HG03520 (cell line): Measurements from ENCODE around the gene NDEL1.

ENCODE experiments used
- ATAC-seq: cut with Tn5 transposase; IDR thresholded peaks from one replicate; pipeline ENCODE4 v1.9.1; 2021; ENCODE audit warnings: mild to moderate bottlenecking, moderate library complexity; ENCODE audit not compliant: unreplicated experiment

NDEL1 gene

GRCh38 chr17:8413328-8413727 is 22.4 kb upstream of the NDEL1 start:
- ATAC-seq, result no peak

DNA sequence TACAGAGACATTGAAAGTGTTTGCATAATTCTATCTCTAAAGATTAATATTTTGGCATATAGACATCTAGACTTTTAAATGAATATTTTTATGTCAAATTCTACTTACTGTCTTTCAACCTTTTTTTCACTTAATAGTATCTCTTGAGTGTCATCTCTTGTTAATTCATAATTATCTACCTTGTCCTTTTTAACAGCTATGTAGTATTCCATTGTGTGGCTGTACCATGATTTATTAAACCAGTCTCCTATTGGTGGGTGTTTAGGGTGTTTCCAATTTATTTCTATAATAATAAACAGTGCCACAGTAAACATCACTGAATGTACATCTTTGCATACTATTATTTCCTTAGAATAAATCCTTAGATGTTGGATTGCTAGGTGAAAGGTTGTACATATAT is 21.7 kb upstream of the NDEL1 start:
- ATAC-seq, result no peak

DNA sequence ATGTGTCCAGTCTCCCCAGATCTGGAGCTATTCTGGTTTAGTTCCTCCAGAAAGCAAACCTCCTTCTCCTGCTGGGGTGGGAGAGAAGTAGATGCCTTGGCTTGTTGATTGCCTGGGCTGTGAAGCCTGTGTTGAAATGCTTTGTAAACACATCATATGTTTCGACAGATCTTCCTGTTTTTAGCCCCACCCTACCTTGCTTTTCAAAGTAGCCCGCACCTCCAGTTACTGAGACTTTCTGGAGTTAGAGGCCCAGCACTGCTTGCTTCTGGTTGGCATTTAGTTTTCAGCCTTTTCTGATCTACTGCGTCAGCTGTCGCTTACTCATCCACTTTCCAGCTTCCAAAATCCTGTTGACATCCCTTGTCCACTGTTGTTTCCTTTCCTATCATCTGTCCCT is 17.9 kb upstream of the NDEL1 start:
- ATAC-seq, result no peak

DNA sequence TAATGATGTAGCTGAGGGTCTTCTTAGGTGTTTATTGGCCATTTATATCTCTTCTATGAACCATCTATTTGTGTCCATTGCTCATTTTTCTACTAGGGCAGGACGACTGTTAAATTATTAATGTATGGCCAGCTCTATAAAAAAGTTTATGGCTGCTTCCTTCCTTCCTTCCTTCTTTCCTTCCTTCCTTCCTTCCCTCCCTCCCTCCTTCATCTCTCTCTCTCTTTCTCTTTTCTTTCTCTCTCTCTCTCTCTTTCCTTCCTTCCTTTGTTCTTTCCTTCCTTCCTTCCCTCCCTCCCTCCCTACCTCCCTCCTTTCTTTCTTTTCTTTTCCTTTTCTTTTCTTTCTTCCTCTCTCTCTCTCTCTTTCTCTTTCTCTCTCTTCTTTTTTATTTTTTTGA is 17.2 kb upstream of the NDEL1 start:
- no peak for ATAC-seq

DNA sequence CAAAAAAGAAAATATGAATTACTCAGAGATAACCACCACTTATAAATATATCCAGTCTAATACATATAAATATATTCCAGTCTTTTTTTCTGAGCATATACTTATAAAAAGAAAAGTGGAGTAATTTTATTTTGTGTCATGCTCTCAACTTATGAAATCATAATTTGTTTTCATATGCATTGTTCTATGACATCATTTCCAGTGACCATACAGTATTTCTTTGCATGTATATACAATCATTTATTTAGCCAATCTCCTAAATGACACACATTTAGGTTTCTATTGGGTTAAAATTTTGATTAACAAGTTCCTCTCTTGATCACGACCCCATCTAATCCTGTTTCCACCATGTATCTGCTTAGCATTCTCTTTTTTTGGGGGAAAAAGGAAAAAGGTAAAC is 16.4 kb upstream of the NDEL1 start:
- no peak for ATAC-seq

- no peak for ATAC-seq
These were observed 15.4 kb upstream of the NDEL1 start for GRCh38 chr17:8420041-8420934.

- no peak for ATAC-seq
These were observed 14.1 kb upstream of the NDEL1 start for GRCh38 chr17:8421571-8421970.

GRCh38 chr17:8426094-8426720 is 9.5 kb upstream of the NDEL1 start:
- no peak for ATAC-seq

GRCh38 chr17:8426802-8427201 is 8.9 kb upstream of the NDEL1 start:
- no peak for ATAC-seq

- no peak for ATAC-seq
These were observed 4.7 kb upstream of the NDEL1 start for GRCh38 chr17:8430966-8431365.

- peak; percentile 41 for ATAC-seq
These were observed 622 bp downstream of the NDEL1 start for GRCh38 chr17:8436169-8436843.

- ATAC-seq, result no peak
These were observed 1.1 kb downstream of the NDEL1 start for GRCh38 chr17:8436844-8437171.

GRCh38 chr17:8438441-8438840 is 2.8 kb downstream of the NDEL1 start:
- no peak for ATAC-seq

DNA sequence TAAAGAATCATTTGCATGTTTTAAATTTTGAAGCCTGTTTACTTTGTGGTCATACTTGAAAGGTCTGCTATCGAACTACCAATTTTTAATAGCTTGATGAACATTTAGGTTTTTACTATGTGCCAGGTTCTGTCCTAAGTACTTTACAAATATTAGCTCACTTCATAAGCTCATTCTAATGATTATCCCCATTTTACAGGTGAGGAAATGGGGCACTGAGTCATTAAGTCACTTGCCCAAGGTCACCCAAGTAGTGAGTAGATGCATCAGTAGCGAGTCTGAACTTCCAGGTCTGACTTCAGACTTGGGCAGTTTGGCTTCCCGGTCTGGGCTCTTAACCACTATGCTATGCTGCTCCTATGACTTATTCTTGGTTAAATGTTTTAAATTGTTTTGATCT is 4.0 kb downstream of the NDEL1 start:
- ATAC-seq, result no peak

DNA sequence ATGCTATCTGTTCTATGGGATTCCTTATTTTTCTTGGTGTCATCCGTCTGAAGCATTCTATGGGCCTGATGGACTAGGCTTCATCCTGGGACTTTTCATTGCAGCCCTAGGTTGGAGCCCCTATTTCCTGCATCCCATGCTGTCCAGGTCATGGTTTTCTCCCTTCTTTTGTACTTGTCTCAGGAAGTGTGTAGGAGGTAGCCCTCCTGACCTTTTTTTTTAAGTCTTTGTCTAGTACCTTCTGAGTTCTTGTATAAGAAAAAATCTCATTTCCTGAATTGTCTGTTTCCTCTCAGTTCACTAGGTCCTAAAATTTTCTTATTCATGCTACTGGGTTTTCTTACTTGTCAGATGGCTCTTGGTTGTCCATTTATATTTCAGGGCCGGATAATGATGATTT is 6.0 kb downstream of the NDEL1 start:
- ATAC-seq, result no peak

- ATAC-seq, result no peak
These were observed 6.6 kb downstream of the NDEL1 start for GRCh38 chr17:8442310-8442709.

GRCh38 chr17:8443756-8444155 is 8.1 kb downstream of the NDEL1 start:
- no peak for ATAC-seq

DNA sequence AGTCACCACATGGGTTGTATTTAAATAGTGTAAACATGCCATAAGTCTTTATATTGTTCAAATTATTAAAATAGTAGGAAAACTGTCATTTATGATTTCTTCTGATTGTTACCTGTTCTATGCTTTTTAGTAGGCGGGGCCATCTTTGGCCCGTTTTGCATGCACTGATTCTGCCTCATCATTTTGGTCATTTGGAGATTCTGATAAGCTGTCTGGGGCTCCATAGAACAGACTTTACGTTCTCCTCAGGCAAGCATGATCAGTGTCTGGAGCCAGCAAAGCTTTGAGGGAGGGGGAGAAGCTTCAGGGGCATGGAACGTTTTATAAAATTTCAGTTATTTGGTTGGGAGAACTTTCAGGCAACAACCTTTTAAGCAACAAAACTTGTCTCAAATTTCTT is 8.8 kb downstream of the NDEL1 start:
- ATAC-seq, result no peak

DNA sequence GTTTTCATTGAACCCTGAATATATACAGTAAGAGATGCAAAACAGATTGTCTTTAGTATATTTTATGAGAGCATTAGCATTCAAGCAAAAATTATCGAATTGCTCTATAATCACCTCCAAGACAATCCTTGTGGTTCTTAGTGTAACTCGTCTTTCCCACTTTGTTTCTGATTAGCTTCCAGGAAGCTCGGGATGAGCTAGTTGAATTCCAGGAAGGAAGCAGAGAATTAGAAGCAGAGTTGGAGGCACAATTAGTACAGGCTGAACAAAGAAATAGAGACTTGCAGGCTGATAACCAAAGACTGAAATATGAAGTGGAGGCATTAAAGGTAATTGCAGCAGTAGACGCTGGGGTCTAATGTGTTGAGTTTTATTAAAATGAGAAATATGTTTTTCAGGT is 9.9 kb downstream of the NDEL1 start:
- ATAC-seq, result no peak

DNA sequence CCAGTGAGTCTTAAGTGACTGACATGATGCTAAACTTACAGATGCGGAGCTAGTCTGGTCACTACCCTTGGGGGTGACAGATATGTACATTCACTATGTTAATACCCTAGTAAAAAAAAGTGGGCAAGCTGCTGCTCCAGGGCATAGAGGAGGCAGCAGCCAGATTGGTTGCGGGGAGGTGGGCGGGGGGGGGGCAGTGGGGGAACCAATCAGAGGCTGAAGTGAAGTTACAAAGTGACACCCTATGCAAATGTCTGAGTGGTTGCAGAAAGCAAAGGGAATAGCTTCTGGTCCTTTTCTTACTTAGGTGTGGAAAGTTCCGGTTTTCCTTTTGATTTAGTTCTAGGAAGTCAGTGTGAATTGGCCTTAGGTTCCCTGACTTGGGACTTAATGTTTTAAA is 12.1 kb downstream of the NDEL1 start:
- no peak for ATAC-seq

DNA sequence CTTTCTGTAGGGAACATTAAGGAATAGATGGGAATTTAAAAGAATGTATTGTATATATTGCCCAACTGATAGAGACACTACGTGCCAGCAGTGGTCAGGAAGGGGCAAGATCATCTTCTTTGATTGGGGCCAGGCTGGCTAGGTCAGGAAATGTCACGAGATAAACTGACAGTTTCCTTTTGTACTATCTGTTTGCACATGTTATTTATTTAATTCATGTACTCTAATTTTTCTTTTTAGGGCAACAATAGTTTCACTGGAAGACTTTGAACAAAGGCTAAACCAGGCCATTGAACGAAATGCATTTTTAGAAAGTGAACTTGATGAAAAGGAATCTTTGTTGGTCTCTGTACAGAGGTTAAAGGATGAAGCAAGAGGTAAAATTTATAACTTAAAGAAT is 12.6 kb downstream of the NDEL1 start:
- ATAC-seq, result no peak

GRCh38 chr17:8451933-8452614 is 16.4 kb downstream of the NDEL1 start:
- no peak for ATAC-seq
